ENCODE data around the gene PXMP4.

DNA sequence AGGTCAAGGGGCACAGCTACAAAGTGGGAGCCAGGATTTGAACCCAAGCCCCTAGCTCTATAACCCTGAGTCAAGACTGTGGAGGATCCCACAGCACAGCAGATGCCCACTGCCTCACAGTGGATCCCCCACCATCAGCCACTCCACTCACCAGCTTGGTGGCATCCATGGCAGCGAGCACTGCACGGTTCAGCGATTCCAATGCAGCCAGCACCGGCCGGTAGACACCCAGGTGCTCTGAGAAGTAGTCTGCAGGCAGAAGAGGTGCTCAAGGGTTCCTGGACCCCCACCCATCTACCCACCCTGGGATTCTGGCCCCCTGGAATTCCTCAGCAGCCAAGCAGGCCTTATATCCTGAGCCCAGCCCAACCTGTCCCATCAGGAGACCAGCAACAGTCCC, 50.9 kb downstream of the PXMP4 start:
- TF ChIP-seq, protein P1, sequence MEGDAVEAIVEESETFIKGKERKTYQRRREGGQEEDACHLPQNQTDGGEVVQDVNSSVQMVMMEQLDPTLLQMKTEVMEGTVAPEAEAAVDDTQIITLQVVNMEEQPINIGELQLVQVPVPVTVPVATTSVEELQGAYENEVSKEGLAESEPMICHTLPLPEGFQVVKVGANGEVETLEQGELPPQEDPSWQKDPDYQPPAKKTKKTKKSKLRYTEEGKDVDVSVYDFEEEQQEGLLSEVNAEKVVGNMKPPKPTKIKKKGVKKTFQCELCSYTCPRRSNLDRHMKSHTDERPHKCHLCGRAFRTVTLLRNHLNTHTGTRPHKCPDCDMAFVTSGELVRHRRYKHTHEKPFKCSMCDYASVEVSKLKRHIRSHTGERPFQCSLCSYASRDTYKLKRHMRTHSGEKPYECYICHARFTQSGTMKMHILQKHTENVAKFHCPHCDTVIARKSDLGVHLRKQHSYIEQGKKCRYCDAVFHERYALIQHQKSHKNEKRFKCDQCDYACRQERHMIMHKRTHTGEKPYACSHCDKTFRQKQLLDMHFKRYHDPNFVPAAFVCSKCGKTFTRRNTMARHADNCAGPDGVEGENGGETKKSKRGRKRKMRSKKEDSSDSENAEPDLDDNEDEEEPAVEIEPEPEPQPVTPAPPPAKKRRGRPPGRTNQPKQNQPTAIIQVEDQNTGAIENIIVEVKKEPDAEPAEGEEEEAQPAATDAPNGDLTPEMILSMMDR (IDR thresholded peaks at IDR 0.05) = no peak
- TF ChIP-seq POLR2AphosphoS5 (IDR thresholded peaks at IDR 0.05) = no peak

Data from transverse colon (tissue), 4 donors.